Esophagus muscularis mucosa (tissue), 4 donors: ENCODE data around the gene TBCD. TPM values are rescaled to one million over a fixed set of nuclear protein-coding genes. Genes with fewer than 3 reads are reported as not detected.

Source experiments
- DNase-seq: peaks from one replicate; pipeline ENCODE4 v3.0.0-alpha.2; 2017; ENCODE audit errors: extremely low spot score
- H3K27ac ChIP-seq, 4 donors: fragments of 200-600 bp; sonication (generic); replicated peaks in 1 of 4; 1 replicate in 3 of 4; 2 replicates in 1 of 4; pipeline ENCODE4 v1.5.1; 2016 to 2019; ENCODE audit warnings: mild to moderate bottlenecking in 1 of 4
- H3K27me3 ChIP-seq, 4 donors: fragments of 200-600 bp; sonication (generic); one replicate each; pipeline versions ENCODE4 v1.5.1 to v1.6.0; 2016 to 2019
- H3K36me3 ChIP-seq, 4 donors: fragments of 200-600 bp; sonication (generic); one replicate each; pipeline ENCODE4 v1.5.1; 2016 to 2019
- H3K4me1 ChIP-seq, 4 donors: fragments of 200-600 bp; sonication (generic); one replicate each; pipeline ENCODE4 v1.5.1; 2016 to 2019
- H3K4me3 ChIP-seq, 4 donors: fragments of 200-600 bp; sonication (generic); 1 replicate in 2 of 4; 2 replicates in 2 of 4; pipeline ENCODE4 v1.5.1; 2016 to 2019; ENCODE audit warnings: mild to moderate bottlenecking in 4 of 4, moderate library complexity in 1 of 4
- H3K9me3 ChIP-seq, 4 donors: fragments of 200-600 bp; sonication (generic); 1 replicate in 3 of 4; 2 replicates in 1 of 4; pipeline ENCODE4 v1.5.1; 2016 to 2019
- CTCF ChIP-seq, 3 experiments: fragments of 200-600 bp in 2 of 3; fragments of 450-650 bp in 1 of 3; sonication (generic) in 2 of 3; IDR thresholded peaks; one replicate each; pipeline ENCODE4 v1.5.1; 2017 to 2019; ENCODE audit warnings: antibody characterized with exemption in 3 of 3, mild to moderate bottlenecking in 2 of 3, moderate library complexity in 1 of 3
- EP300 ChIP-seq: sonication (generic); formaldehyde crosslinking; IDR thresholded peaks from one replicate; pipeline ENCODE4 v1.6.1; 2017; ENCODE audit warnings: antibody characterized with exemption
- POLR2A ChIP-seq: fragments of 450-650 bp; IDR thresholded peaks from one replicate; pipeline ENCODE4 v1.6.1; 2017; ENCODE audit warnings: antibody characterized with exemption, moderate library complexity, mild to moderate bottlenecking, low read depth
- POLR2AphosphoS5 ChIP-seq, 2 donors: sonication (generic); formaldehyde crosslinking; IDR thresholded peaks; one replicate each; pipeline ENCODE4 v1.6.1; 2017; ENCODE audit warnings: antibody characterized with exemption in 2 of 2
- WGBS: methylation state at CpG from one replicate; pipeline ENCODE4 v1.1.5; 2018; 5-methylcytosine and 5-hydroxymethylcytosine counted together
- intact Hi-C: fragments of 100-400 bp; cut with DNase I; formaldehyde crosslinking; loops from one replicate; pipeline ENCODE4 v1.15.1; 2023
- total RNA-seq, 4 donors: library from RNA; depleted of rRNA; stranded (reverse); fragments of >200 nt; gene quantifications; one replicate each; pipeline versions ENCODE4 v1.1.0 to v1.2.1, GENCODE V29; 2016

Gene TBCD
- total RNA-seq, 4 donors from 2014 or later: 38.1 to 56.7 (median 53.6) TPM

- Histone ChIP-seq H3K27ac (peak overlapping the region; percentile 21 to 52 (median 40)), H3K4me3 (no peak overlapping the region), H3K36me3 (peaks cover 0 to 30% (median 24%) of the 10 kb centered on the region in 4 donors), H3K4me1 (peaks cover 32 to 57% (median 48%) of the 10 kb centered on the region in 4 donors), H3K9me3 (no peaks in the 10 kb centered on the region), H3K27me3 (no peaks in the 10 kb centered on the region)
- TF ChIP-seq EP300 (no peak), POLR2A (no peak), POLR2AphosphoS5 (IDR thresholded peaks at IDR 0.05) (no peak), CTCF (IDR thresholded peaks at IDR 0.05) (no peak)
- intact Hi-C loops: no loop called here
- 82% methylated on average over 21 of the region's 28 CpGs for WGBS
- DNase-seq: no peak
These were observed 137.9 kb downstream of the TBCD start for GRCh38 chr17:82889496-82890338.

- TF ChIP-seq POLR2AphosphoS5 (IDR thresholded peaks at IDR 0.05): no peak
- no peak for TF ChIP-seq EP300
- no peak for TF ChIP-seq CTCF (IDR thresholded peaks at IDR 0.05)
- no peak for TF ChIP-seq POLR2A
- Histone ChIP-seq H3K4me1 (peaks cover 29 to 55% (median 45%) of the 10 kb centered on the region in 4 donors), H3K4me3 (no peak overlapping the region), H3K36me3 (peaks cover 0 to 31% (median 27%) of the 10 kb centered on the region in 4 donors), H3K27ac (peak overlapping the region; percentile 37 to 52 (median 44)), H3K27me3 (no peaks in the 10 kb centered on the region), H3K9me3 (no peaks in the 10 kb centered on the region)
- 92% methylated on average over 18 of the region's 18 CpGs for WGBS
- no peak for DNase-seq
- intact Hi-C loops: no loop called here
These were observed 138.5 kb downstream of the TBCD start for GRCh38 chr17:82890339-82890730.

GRCh38 chr17:82890926-82891678 is 139.2 kb downstream of the TBCD start:
- intact Hi-C loops: no loop called here
- no peaks in the 10 kb centered on the region for H3K9me3 ChIP-seq
- peak overlapping the region; percentile 28 to 52 (median 44) for H3K27ac ChIP-seq
- no peak for TF ChIP-seq POLR2AphosphoS5 (IDR thresholded peaks at IDR 0.05)
- TF ChIP-seq EP300: no peak
- no peak for TF ChIP-seq CTCF (IDR thresholded peaks at IDR 0.05)
- no peak for TF ChIP-seq POLR2A
- no peak overlapping the region for H3K4me3 ChIP-seq
- WGBS: 85% methylated on average over 25 of the region's 29 CpGs
- peaks cover 0 to 38% (median 33%) of the 10 kb centered on the region in 4 donors for H3K36me3 ChIP-seq
- no peak for DNase-seq
- H3K4me1 ChIP-seq: peaks cover 22 to 49% (median 38%) of the 10 kb centered on the region in 4 donors
- H3K27me3 ChIP-seq: no peaks in the 10 kb centered on the region

- intact Hi-C loops: no loop called here
- Histone ChIP-seq H3K4me1 (peaks cover 20 to 46% (median 36%) of the 10 kb centered on the region in 4 donors), H3K27ac (peak overlapping the region in 1 of 4 donors; percentile 55), H3K9me3 (no peaks in the 10 kb centered on the region), H3K36me3 (peaks cover 0 to 39% (median 34%) of the 10 kb centered on the region in 4 donors), H3K27me3 (no peaks in the 10 kb centered on the region), H3K4me3 (no peak overlapping the region)
- DNase-seq: no peak
- WGBS: 76% methylated on average over 7 of the region's 10 CpGs
- no peak for TF ChIP-seq EP300
- TF ChIP-seq CTCF (IDR thresholded peaks at IDR 0.05): no peak
- no peak for TF ChIP-seq POLR2AphosphoS5 (IDR thresholded peaks at IDR 0.05)
- TF ChIP-seq POLR2A: no peak
These were observed 140.0 kb downstream of the TBCD start for GRCh38 chr17:82891911-82892310.
